ENCODE results near the gene TNNC1.

DNA sequence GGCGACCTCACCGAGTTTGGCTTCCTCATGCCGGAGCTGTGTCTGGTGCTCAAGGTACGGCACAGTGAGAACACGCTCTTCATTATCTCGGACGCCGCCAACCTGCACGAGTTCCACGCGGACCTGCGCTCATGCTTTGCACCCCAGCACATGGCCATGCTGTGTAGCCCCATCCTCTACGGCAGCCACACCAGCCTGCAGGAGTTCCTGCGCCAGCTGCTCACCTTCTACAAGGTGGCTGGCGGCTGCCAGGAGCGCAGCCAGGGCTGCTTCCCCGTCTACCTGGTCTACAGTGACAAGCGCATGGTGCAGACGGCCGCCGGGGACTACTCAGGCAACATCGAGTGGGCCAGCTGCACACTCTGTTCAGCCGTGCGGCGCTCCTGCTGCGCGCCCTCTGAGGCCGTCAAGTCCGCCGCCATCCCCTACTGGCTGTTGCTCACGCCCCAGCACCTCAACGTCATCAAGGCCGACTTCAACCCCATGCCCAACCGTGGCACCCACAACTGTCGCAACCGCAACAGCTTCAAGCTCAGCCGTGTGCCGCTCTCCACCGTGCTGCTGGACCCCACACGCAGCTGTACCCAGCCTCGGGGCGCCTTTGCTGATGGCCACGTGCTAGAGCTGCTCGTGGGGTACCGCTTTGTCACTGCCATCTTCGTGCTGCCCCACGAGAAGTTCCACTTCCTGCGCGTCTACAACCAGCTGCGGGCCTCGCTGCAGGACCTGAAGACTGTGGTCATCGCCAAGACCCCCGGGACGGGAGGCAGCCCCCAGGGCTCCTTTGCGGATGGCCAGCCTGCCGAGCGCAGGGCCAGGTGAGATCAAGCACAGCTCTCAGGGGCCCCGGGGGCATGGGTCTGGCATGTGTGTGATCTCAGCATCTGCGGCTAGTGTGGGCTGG lies 34.2 kb upstream of the TNNC1 start:
- TF ChIP-seq, protein P1, sequence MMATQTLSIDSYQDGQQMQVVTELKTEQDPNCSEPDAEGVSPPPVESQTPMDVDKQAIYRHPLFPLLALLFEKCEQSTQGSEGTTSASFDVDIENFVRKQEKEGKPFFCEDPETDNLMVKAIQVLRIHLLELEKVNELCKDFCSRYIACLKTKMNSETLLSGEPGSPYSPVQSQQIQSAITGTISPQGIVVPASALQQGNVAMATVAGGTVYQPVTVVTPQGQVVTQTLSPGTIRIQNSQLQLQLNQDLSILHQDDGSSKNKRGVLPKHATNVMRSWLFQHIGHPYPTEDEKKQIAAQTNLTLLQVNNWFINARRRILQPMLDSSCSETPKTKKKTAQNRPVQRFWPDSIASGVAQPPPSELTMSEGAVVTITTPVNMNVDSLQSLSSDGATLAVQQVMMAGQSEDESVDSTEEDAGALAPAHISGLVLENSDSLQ (IDR thresholded peaks at IDR 0.05): no peak
- TF ChIP-seq FOXM1 (IDR thresholded peaks at IDR 0.05; ENCODE audit: borderline replicate concordance) (no peak), NFRKB (IDR thresholded peaks at IDR 0.05) (no peak), FOXA1 (IDR thresholded peaks at IDR 0.05) (no peak)
